ENCODE data around the gene ZNF609. TPM values are rescaled to one million over a fixed set of nuclear protein-coding genes. Genes with fewer than 3 reads are reported as not detected.
A peak's percentile ranks its signal among the peaks of the same experiment; 100 is the strongest.

ZNF609 gene
- total RNA-seq, 6 experiments from 2014 or later: 19.7 to 22.1 (median 20.4) TPM

DNA sequence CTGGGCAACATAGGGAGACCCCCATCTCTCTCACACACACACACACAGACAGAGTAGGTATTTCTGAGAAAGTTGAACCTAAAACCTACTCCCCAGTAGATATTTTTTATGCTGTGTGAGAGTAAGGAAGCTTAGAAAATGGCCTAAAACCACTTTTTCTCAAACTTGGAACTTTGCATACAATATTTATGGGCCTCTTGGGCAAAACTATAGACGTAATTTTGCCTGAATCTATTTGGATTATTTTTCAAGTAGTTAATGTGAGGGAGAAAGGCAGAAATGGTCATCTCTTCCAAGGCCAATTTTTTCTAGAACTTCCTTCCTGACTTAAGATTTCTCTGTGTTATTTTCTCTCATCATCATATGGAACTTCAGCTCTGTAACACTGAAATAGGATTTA is 81.7 kb downstream of the ZNF609 start:
- Mint-ChIP-seq H3K9me3 (no peaks in the 10 kb centered on the region), H3K27me3 (ENCODE audit: insufficient read depth) (no peaks in the 10 kb centered on the region), H3K36me3 (ENCODE audit: low read depth) (no peaks in the 10 kb centered on the region), H3K4me1 (ENCODE audit: low read depth) (0 out of 2 replicates have a peak, but pooled peaks cover 2% of the 10 kb centered on the region), H3K4me3 (no peak overlapping the region), H3K27ac (no peak overlapping the region)
- TF ChIP-seq, protein P1, sequence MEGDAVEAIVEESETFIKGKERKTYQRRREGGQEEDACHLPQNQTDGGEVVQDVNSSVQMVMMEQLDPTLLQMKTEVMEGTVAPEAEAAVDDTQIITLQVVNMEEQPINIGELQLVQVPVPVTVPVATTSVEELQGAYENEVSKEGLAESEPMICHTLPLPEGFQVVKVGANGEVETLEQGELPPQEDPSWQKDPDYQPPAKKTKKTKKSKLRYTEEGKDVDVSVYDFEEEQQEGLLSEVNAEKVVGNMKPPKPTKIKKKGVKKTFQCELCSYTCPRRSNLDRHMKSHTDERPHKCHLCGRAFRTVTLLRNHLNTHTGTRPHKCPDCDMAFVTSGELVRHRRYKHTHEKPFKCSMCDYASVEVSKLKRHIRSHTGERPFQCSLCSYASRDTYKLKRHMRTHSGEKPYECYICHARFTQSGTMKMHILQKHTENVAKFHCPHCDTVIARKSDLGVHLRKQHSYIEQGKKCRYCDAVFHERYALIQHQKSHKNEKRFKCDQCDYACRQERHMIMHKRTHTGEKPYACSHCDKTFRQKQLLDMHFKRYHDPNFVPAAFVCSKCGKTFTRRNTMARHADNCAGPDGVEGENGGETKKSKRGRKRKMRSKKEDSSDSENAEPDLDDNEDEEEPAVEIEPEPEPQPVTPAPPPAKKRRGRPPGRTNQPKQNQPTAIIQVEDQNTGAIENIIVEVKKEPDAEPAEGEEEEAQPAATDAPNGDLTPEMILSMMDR (IDR thresholded peaks at IDR 0.05): no peak
- DNase-seq: no peak

DNA sequence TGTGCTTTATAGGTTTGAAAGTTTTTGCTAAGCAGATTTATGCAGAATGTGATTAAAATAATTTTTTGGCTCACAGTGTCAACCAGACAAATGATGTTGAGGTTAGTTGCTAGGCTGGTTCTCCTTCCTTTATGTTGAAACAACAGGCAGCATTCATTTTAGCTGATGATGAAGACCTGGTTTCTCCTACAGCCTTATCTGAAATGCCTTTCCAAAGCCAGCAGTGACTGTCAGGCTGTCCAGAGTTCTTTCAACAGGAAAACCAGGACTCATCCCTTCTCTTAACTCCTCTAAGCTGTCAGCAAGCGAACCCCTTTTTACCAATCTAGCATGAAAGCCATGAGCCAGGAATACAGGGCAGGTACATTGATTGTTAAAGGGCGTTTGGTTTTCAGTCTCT is 84.1 kb downstream of the ZNF609 start:
- TF ChIP-seq, protein P1 (IDR thresholded peaks at IDR 0.05): no peak
- Mint-ChIP-seq H3K27ac (peak overlapping the region; percentile 8; the same call in 1 of the 2 replicates), H3K4me1 (ENCODE audit: low read depth) (0 out of 2 replicates have a peak, but pooled peaks cover 5% of the 10 kb centered on the region), H3K27me3 (ENCODE audit: insufficient read depth) (no peaks in the 10 kb centered on the region; the same call in 1 of the 2 replicates), H3K36me3 (ENCODE audit: low read depth) (no peaks in the 10 kb centered on the region), H3K4me3 (no peak overlapping the region), H3K9me3 (no peaks in the 10 kb centered on the region)
- no peak for DNase-seq

DNA sequence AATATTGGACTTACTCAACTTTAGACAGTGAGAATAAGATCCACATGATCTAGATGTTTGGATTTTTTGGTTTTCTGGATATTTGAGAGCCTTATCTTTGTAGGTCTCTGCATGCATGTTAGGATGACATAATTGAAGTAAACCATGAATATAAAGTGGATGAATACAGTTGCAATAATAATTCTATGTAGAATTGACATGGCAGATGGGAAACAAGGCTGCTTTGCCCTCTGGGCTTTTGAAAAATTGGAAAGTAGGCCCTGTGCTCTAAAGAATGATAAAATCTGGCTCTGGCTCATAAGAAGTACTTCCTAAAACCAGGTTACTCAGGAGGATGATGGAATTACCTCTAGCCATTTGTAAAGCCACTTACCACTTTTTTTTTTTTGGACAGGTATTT is 86.9 kb downstream of the ZNF609 start:
- DNase-seq: no peak
- Mint-ChIP-seq H3K27me3 (ENCODE audit: insufficient read depth) (no peaks in the 10 kb centered on the region; the same call in 1 of the 2 replicates), H3K36me3 (ENCODE audit: low read depth) (peaks cover 4% of the 10 kb centered on the region; the same call in 1 of the 2 replicates)

DNA sequence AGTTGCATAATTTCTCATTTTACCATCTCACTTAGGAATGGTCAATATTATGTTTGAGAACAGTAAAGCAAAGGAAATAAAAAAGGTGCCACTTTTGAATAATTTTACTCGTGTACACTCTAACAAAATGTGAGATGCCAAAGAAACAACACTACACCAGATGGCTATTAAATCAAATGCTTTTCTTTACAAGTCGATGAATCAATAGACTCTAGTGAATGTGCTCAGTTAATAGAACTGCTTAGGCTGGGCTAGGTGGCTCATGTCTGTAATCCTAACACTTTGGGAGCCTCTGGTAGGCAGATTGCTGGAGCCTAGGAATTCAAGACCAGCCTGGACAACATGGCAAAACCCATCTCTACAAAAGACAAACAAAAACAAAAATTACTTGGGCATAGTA is 87.9 kb downstream of the ZNF609 start:
- Mint-ChIP-seq H3K36me3 (ENCODE audit: low read depth) (peaks cover 4% of the 10 kb centered on the region; the same call in 1 of the 2 replicates), H3K27me3 (ENCODE audit: insufficient read depth) (no peaks in the 10 kb centered on the region; the same call in 1 of the 2 replicates), H3K27ac (no peak overlapping the region), H3K9me3 (no peaks in the 10 kb centered on the region), H3K4me1 (ENCODE audit: low read depth) (peaks cover 11% of the 10 kb centered on the region), H3K4me3 (no peak overlapping the region)
- TF ChIP-seq, protein P1 (IDR thresholded peaks at IDR 0.05): no peak
- no peak for DNase-seq

More for the DNA sequence above, 86.9 kb downstream of the ZNF609 start:
- Mint-ChIP-seq H3K27ac (no peak overlapping the region), H3K9me3 (no peaks in the 10 kb centered on the region), H3K4me1 (ENCODE audit: low read depth) (peaks cover 11% of the 10 kb centered on the region), H3K4me3 (no peak overlapping the region)
- TF ChIP-seq, protein P1 (IDR thresholded peaks at IDR 0.05): no peak

DNA sequence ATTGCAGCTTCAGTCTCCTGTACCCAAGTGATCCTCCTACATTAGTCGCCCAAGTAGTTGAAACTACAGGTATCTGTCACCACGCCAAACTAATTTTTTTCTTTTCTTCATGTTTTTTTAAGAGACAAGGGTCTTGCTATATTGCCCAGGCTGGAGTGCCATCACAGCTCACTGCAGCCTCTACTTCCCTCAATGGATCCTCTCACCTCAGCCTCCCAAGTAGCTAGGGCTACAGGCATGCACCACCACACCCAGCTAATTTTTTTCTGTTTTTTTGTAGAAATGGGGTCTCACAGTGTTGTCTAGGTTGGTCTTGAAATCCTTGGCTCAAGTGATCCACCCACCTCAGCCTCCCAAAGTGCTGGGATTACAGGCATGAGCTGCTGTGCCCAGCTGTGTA is 89.5 kb downstream of the ZNF609 start:
- Mint-ChIP-seq H3K27ac (no peak overlapping the region), H3K4me1 (ENCODE audit: low read depth) (peaks cover 11% of the 10 kb centered on the region), H3K4me3 (no peak overlapping the region), H3K9me3 (no peaks in the 10 kb centered on the region), H3K27me3 (ENCODE audit: insufficient read depth) (no peaks in the 10 kb centered on the region; the same call in 1 of the 2 replicates), H3K36me3 (ENCODE audit: low read depth) (peaks cover 4% of the 10 kb centered on the region; the same call in 1 of the 2 replicates)
- DNase-seq: no peak
- TF ChIP-seq, protein P1 (IDR thresholded peaks at IDR 0.05): no peak

All from HFFc6 (cell line).